Stimulated activated CD8-positive, alpha-beta memory T cell treated with anti-CD3 and anti-CD28 coated beads, Interleukin-2, amount 100 ng/mL, for 1 hour (primary cell): ENCODE measurements around the gene COA7.

Experiments
- DNase-seq, 2 donors: peaks; one replicate each; pipeline ENCODE4 v3.0.0-alpha.2; 2020; ENCODE audit warnings: low read depth in 2 of 2

The COA7 gene

DNA sequence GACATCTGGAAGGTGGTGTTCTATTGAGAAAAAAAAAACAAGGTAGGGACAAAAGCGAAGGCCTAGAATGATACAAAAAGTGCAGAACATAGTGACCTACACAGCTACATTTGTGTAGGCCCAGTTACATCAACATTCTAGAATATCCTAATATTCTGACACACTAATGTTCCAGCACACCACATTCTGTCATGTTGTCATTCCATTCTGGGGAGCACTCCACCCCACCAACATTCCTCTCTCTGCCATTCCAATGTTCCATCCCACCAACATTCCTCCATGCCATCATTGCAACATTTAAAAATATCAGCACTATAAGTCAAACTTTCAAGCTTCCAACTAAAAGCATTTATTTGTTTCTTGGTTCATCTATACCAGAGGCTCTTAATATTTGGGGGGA lies 28.5 kb downstream of the COA7 start:
- no peak for DNase-seq

DNA sequence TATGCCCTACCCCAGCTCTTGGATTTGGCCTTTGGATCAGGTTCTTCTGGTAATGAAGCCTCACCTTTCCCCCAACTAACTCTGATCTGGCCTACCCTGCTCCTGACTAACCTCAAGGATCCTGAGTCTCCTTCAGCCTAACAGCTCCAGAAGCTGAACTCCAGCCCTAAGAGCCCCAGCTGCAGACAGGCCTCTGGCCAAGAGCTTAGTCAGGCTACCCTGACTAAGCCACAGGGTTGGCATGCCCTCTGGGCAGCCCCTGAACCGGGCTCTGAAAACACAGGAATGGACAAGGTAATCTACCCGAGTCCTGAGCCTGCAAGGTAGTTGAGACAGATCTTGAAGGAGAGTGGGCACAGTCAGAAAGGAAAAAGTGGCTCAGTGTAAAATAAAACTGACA lies 29.4 kb downstream of the COA7 start:
- no peak for DNase-seq

GRCh38 chr1:52667984-52668383 lies 30.2 kb downstream of the COA7 start:
- DNase-seq: no peak

DNA sequence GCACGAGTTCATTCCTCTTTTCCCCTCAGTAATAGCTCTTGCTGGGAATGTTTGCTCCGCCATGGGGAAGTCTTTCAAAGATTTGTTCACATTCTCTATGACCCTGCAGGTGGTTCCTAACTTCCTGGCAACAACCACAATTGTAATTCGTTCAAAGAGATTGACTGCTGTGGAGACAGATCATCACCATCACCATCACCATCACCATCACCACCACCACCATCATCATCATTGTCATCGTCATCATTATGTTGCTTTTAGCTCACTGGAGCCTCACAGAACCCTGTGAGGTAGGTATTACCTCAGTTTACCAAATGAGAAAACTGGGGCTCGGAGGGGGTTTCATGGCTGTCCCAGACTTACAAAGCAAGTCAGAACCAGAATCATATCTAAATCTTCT lies 30.9 kb downstream of the COA7 start:
- no peak for DNase-seq

DNA sequence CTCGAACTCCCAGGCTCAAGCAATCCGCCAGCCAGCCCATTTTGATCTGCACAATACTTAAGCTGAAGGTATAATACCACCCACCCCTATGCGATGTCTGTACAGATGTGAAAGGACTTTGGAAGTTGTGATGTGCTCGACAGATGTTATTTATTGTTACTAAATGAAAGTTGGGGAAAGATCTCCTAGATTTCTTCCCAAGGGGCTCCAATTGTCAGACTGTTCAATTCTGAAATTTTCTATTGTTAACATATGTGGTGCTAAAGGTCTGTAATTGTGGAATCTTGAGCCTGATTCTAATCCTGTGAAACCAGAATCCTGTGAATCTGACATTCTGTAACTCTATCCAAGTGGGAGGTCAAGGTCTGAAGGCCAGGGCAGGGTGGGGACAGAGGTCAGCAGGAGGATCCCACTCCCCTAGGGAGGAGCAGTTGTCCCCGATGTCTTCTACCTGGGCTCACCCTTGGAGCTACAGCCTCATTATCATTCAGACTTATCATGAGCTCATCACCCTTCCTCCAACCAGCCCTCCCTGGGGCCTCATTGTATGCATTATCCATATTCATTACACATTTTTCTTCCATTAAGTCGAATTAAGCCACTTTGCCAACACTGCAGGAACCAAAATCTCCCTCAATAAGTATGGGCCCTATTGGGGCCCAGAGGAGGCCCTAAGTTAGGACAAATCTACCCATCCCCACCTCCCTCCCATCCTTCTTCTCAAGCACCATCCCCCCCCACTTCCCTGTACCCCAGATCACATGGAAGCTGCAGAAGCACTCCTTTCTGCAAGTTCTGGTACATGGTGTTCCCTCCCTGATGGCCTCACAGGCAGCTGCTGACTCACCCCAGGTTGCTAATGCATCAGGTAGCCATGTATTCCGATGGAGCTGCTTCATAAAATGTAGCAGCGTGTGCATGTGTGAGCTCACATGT lies 32.9 kb downstream of the COA7 start:
- DNase-seq: no peak

- DNase-seq: no peak
Measured at GRCh38 chr1:52663716-52664115, 34.4 kb downstream of the COA7 start.

GRCh38 chr1:52662645-52663313 lies 35.4 kb downstream of the COA7 start:
- no peak for DNase-seq

GRCh38 chr1:52660807-52661206 lies 37.3 kb downstream of the COA7 start:
- no peak for DNase-seq

DNA sequence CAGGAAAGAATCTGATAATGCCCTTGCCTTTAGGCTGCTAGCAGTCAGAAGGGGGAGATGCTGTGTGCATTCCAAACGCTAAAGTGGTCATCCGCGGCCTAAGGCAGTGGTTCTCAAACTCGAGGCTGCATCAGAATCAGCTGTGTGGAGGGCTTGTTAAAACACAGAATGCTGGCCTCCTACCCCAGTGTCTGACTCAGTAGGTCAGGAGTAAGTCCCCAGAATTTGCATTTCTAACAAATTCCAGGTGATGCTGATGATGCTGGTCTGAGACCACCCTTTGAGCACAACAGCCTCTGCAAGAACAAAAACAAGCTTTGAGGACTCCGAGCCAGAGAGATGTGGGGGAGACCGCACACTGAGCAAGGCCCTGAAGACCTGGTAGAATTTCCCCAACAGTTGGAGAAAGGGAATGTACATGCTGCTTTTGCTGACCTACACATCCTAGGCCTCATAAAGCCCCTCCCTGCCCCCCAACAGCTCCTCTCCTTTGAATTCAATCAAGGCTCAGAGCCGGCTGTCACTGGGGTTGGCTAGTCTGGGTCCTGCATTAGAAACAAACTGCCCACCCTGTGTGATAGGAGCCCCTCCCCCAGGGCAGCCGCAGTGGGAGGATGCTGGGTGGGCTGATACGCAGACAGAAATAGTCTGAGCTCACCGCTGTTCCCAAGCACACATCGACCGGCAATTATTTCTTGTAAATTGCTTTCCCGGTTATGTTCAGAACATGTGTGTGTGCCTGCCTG lies 38.1 kb downstream of the COA7 start:
- no peak for DNase-seq

- no peak for DNase-seq
Measured at GRCh38 chr1:52659356-52659755, 38.8 kb downstream of the COA7 start.

- no peak for DNase-seq
Measured at GRCh38 chr1:52658795-52659194, 39.4 kb downstream of the COA7 start.

GRCh38 chr1:52657702-52658101 lies 40.4 kb downstream of the COA7 start:
- no peak for DNase-seq

DNA sequence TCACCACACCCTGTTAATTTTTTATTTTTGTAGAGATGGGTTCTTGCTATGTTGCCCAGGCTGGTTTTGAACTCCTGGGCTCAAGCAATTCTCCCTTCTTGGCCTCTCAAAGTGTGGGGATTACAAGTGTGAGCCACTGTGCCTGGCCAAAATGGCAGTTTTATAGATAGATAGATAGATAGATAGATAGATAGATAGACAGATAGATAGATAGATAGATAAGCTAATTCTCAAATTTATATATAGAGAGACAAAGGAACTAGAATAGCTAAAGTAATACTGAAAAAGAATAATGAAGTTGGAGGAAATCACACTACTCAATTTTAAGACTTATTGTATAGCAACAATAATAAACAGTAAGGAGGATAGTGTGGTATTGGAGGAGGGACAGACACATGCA lies 44.1 kb downstream of the COA7 start:
- DNase-seq: no peak

- DNase-seq: no peak
Measured at GRCh38 chr1:52653207-52653849, 44.8 kb downstream of the COA7 start.

DNA sequence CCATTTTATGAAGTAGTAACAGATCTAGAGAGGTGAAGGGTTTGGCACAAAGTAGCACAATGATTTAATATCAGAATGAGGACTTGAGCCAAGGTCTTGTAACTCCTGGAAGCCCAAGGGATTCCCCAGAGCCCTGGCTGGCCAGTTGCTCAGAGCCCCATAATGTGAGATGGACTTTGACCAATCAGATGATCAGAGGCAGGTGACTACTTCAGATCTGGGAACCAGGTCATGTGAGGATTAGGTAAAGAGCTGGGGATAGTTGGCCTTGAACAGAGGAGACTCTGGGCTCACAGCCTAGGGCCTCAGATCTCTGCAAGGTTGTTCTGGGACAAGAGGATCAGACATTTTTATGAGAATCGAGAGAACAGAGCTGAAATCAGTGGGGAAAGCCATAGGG lies 46.2 kb downstream of the COA7 start:
- DNase-seq: no peak

GRCh38 chr1:52645261-52645660 lies 52.9 kb downstream of the COA7 start:
- DNase-seq: no peak

- no peak for DNase-seq
Measured at GRCh38 chr1:52641307-52641706, 56.8 kb downstream of the COA7 start.

DNA sequence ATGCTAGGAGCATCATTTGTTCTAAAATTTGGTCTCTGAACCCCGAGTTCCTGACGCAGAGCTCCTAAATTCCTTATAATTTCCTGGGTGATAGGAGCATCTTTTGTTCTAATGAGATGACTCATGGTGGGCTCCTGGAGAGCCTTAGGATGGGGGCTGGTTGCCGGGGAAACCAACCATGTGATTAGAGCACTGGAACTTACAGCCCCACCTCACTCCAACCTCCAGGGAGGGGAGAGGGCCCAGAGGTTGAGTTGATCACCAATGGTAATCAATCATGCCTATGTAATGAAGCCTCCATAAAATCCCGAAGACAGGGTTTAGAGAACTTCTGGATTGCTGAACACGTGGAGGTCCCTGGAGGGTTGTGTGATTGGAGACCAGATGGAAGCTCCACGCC lies 57.5 kb downstream of the COA7 start:
- no peak for DNase-seq

DNA sequence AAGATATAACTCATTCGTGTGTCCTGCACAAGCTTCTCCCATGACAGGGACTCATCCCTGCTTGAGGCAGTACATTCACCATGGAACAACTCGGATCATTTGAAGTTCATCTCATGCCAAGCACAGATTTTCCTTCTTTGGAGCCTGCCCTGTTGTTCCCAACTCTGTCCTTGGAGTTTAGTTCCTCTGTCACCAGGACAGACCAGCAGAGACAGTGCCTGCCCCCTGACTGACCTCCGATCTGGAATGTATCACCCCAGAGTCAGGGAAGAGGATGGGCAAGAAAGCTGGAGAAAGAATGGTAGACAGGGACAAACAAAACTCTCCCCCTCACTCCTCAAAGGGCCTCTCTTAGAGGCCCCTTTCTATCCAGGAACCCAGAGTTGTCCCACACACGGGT lies 60.2 kb downstream of the COA7 start:
- DNase-seq: no peak

GRCh38 chr1:52636721-52637695 lies 61.1 kb downstream of the COA7 start:
- DNase-seq: peak; percentile 52 to 57
